ENCODE results near the gene IRF9. TPM values are rescaled to one million over a fixed set of nuclear protein-coding genes. Genes with fewer than 3 reads are reported as not detected.

IRF9 gene
- total and polyA plus RNA-seq, 2 of the 4 experiments (the other 2 are of a cell fraction) = 25.6 to 34.6 TPM

DNA sequence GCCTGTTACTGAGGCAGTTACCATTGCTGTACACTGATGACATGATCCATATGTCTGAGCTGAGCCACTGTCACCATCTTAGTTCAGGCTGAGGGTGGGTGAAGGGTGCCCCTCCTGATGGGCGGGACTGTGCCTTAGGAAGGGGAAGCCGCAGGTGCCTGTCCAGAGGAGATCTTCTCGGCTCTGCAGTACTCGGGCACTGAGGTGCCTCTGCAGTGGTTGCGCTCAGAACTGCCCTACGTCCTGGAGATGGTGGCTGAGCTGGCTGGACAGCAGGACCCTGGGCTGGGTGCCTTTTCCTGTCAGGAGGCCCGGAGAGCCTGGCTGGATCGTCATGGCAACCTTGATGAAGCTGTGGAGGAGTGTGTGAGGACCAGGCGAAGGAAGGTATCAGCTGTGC, 10.1 kb upstream of the IRF9 start:
- POLR2A ChIA-PET (ENCODE audit: unreplicated experiment) = no interaction called here

More for the DNA sequence above, 10.1 kb upstream of the IRF9 start:
- no peak overlapping the region for H2BK15ac ChIP-seq (ENCODE audit: low read depth, low read length)
- no peak overlapping the region for H3K9ac ChIP-seq (ENCODE audit: low read depth, low read length)
- no peak for TF ChIP-seq RCOR1 (IDR thresholded peaks at IDR 0.05; ENCODE audit: insufficient replicate concordance, low read length)
- no peak for TF ChIP-seq CHD1 (IDR thresholded peaks at IDR 0.05; ENCODE audit: low read depth, low read length)
- no peak for TF ChIP-seq MAFK (IDR thresholded peaks at IDR 0.05; ENCODE audit: low read depth, low read length)
- TF ChIP-seq FOS (IDR thresholded peaks at IDR 0.05; ENCODE audit: low read depth, low read length) = no peak
- no peak for TF ChIP-seq CTCF (conservative IDR thresholded peaks at IDR 0.05; ENCODE audit: low read depth, low read length)
- TF ChIP-seq BHLHE40 (IDR thresholded peaks at IDR 0.05; ENCODE audit: low read depth, low read length) = no peak
- no peak for TF ChIP-seq RAD21 (IDR thresholded peaks at IDR 0.05; ENCODE audit: low read length)
- no peak for TF ChIP-seq SMC3 (IDR thresholded peaks at IDR 0.05; ENCODE audit: low read depth, low read length)
- no peak for TF ChIP-seq MXI1 (IDR thresholded peaks at IDR 0.05; ENCODE audit: borderline replicate concordance, low read depth, low read length)
- no peak for TF ChIP-seq ELK1 (IDR thresholded peaks at IDR 0.05; ENCODE audit: borderline replicate concordance, low read depth, low read length)
- no peak for TF ChIP-seq POLR2A (IDR thresholded peaks at IDR 0.05; ENCODE audit: low read depth, low read length)
- no peak for TF ChIP-seq RFX5 (IDR thresholded peaks at IDR 0.05; ENCODE audit: low read depth, low read length)
- TF ChIP-seq NFE2L2 (IDR thresholded peaks at IDR 0.05; ENCODE audit: low read depth, low read length) = no peak
- no peak for TF ChIP-seq USF2 (IDR thresholded peaks at IDR 0.05; ENCODE audit: low read depth, low read length)
- no peak for TF ChIP-seq MAZ (IDR thresholded peaks at IDR 0.05; ENCODE audit: borderline replicate concordance, low read depth, low read length)
- TF ChIP-seq CEBPB (IDR thresholded peaks at IDR 0.05; ENCODE audit: low read depth, low read length) = no peak
- intact Hi-C loops (cut with micrococcal nuclease) (no loop called here), dilution Hi-C loops (cut with HindIII; ENCODE audit: low sequenced_read_pairs, unreplicated experiment) (no loop called here), in situ Hi-C loops (cut with MboI; ENCODE audit: low sequenced_read_pairs) (no loop called here)
- peaks cover 21 to 44% of the 10 kb centered on the region in 2 experiments for H3K79me1 ChIP-seq (ENCODE audit: low read depth in 1 of 2, low read length in 2 of 2)
- H3K4me3 ChIP-seq (ENCODE audit: insufficient read depth, low read depth, low read length) = no peak overlapping the region
- H3K56ac ChIP-seq (ENCODE audit: extremely low read depth, insufficient read depth, low read length) = no peak overlapping the region
- H3K27ac ChIP-seq (ENCODE audit: insufficient read depth, low read length) = no peak overlapping the region
- H3K18ac ChIP-seq (ENCODE audit: low read depth, low read length) = no peak overlapping the region
- H4K20me1 ChIP-seq (ENCODE audit: insufficient read depth, low read length) = peaks cover 10% of the 10 kb centered on the region
- no peaks in the 10 kb centered on the region for H3K9me1 ChIP-seq (ENCODE audit: insufficient read depth, low read length)
- no peak overlapping the region for H2AK5ac ChIP-seq (ENCODE audit: low read depth, low read length)
- no peak overlapping the region for H2BK120ac ChIP-seq (ENCODE audit: low read depth, low read length)
- H2AFZ ChIP-seq (replicated peaks; ENCODE audit: low read length, poor library complexity) = no peak overlapping the region
- H4K91ac ChIP-seq (ENCODE audit: insufficient read depth, low read depth, low read length) = no peak overlapping the region
- no peak overlapping the region for H3K14ac ChIP-seq (replicated peaks; ENCODE audit: low read depth, low read length)
- BruUV-seq (replicated peaks) = no TSS peak
- H3K27me3 ChIP-seq (ENCODE audit: control insufficient read depth, insufficient read depth, low read length) = no peaks in the 10 kb centered on the region
- no peak overlapping the region for H2BK5ac ChIP-seq (ENCODE audit: low read depth, low read length, poor library complexity, severe bottlenecking)
- no peak overlapping the region for H4K5ac ChIP-seq (ENCODE audit: low read depth, low read length)
- H3K36me3 ChIP-seq (ENCODE audit: control insufficient read depth, insufficient read depth, low read length) = peaks cover 52% of the 10 kb centered on the region
- H3K4me1 ChIP-seq (ENCODE audit: control insufficient read depth, insufficient read depth, low read length) = peaks cover 3% of the 10 kb centered on the region
- H3K23ac ChIP-seq (ENCODE audit: low read depth, low read length) = no peak overlapping the region
- H2BK20ac ChIP-seq (ENCODE audit: low read depth, low read length) = no peak overlapping the region
- no peak overlapping the region for H3K4ac ChIP-seq (ENCODE audit: low read depth, low read length)
- no peak overlapping the region for H2AK9ac ChIP-seq (replicated peaks; ENCODE audit: low read depth, low read length, poor library complexity)
- WGBS, 2 experiments (ENCODE audit: extremely low coverage in 2 of 2, insufficient read length in 1 of 2) = 88% methylated on average over 4 of the region's 9 CpGs; no CpG with 5 or more reads in 1 of the 2 experiments
- no peak overlapping the region for H4K8ac ChIP-seq (ENCODE audit: low read depth in 2 of 2, low read length in 2 of 2)
- H3K9me3 ChIP-seq (ENCODE audit: control insufficient read depth, insufficient read depth, low read length) = no peaks in the 10 kb centered on the region
- CTCF ChIA-PET = interaction anchor here (4.3 kb wide), 1 partner anchor 10 kb away, joined by 14 read pairs; the partner anchor contains the start of gene IRF9
- ATAC-seq (ENCODE audit: low read depth) = no peak
- DNase-seq = no peak
- H3K4me2 ChIP-seq (ENCODE audit: low read depth, low read length) = no peak overlapping the region

Measured in IMR-90 (cell line).